Measurements from ENCODE around the gene FOXC2. TPM values are rescaled to one million over a fixed set of nuclear protein-coding genes. Genes with fewer than 3 reads are reported as not detected.

FOXC2 gene
- total and polyA plus RNA-seq, 10 of the 15 experiments (the other 5 are each of a cell fraction or from before 2014, with no cell fraction given), result not detected

- WGBS (ENCODE audit: insufficient coverage, insufficient replicate concordance, low lambda C conversion rate, missing lambda C conversion rate), result 95% methylated on average over 4 of the region's 7 CpGs
- Histone ChIP-seq H2AFZ (ENCODE audit: control insufficient read depth, low read depth, low read length) (no peak overlapping the region), H3K27ac (ENCODE audit: control insufficient read depth, insufficient read depth) (no peak overlapping the region), H3K4me1 (ENCODE audit: control insufficient read depth, insufficient read depth, low read length) (no peaks in the 10 kb centered on the region), H3K27me3 (replicated peaks in 1 of 2; ENCODE audit: control insufficient read depth in 2 of 2, insufficient read depth in 2 of 2, low read length in 1 of 2) (no peaks in the 10 kb centered on the region), H3K4me3 (no peak overlapping the region), H3K79me2 (ENCODE audit: control insufficient read depth, insufficient read depth, low read length) (no peaks in the 10 kb centered on the region), H3K4me2 (ENCODE audit: control insufficient read depth, insufficient read depth) (no peak overlapping the region), H3K9ac (ENCODE audit: control insufficient read depth, insufficient read depth, low read length) (no peak overlapping the region), H4K20me1 (ENCODE audit: control insufficient read depth, insufficient read depth) (no peaks in the 10 kb centered on the region; the same call in 1 of the 2 replicates), H3K9me3 (replicated peaks; ENCODE audit: control insufficient read depth, insufficient read depth, low read length) (no peaks in the 10 kb centered on the region), H3K36me3 (ENCODE audit: control insufficient read depth in 2 of 2, insufficient read depth in 2 of 2, low read length in 1 of 2) (no peaks in the 10 kb centered on the region; a peak in 1 of 4 replicates)
- ChIA-PET CTCF (no interaction called here), POLR2A (interaction anchor here (0.5 kb wide), 1 partner anchor 746 kb away, joined by 3 read pairs; no protein-coding TSS in a partner anchor), RAD21 (ENCODE audit: unreplicated experiment) (no interaction called here), SMC1A (ENCODE audit: uncharacterized antibody, unreplicated experiment) (no interaction called here)
- intact Hi-C loops (cut with micrococcal nuclease; ENCODE audit: unreplicated experiment) (no loop called here), in situ Hi-C loops (cut with MboI) (no loop called here)
- DNase-seq (ENCODE audit: low read depth, low spot score) (no peak), FAIRE-seq (no peak), ATAC-seq (no peak)
- no TSS peak for BruUV-seq (replicated peaks)
- TF ChIP-seq RAD51 (IDR thresholded peaks at IDR 0.05) (no peak), ZNF622 (IDR thresholded peaks at IDR 0.05) (no peak), NR2C1 (IDR thresholded peaks at IDR 0.05) (no peak), ZNF384 (IDR thresholded peaks at IDR 0.05; ENCODE audit: borderline replicate concordance, low read depth, low read length) (no peak), USF2 (IDR thresholded peaks at IDR 0.05; ENCODE audit: borderline replicate concordance, low read depth, low read length) (no peak), SUZ12 (IDR thresholded peaks at IDR 0.05; ENCODE audit: unreplicated experiment) (no peak), IRF4 (IDR thresholded peaks at IDR 0.05; ENCODE audit: low read depth, low read length) (no peak), ATF2 (IDR thresholded peaks at IDR 0.05; ENCODE audit: low read length) (no peak), GATAD2B (conservative IDR thresholded peaks at IDR 0.05; ENCODE audit: low read depth) (no peak), IKZF2 (IDR thresholded peaks at IDR 0.05) (no peak), ZNF592 (IDR thresholded peaks at IDR 0.05) (no peak), RUNX3 (IDR thresholded peaks at IDR 0.05; ENCODE audit: low read length) (no peak), CUX1 (IDR thresholded peaks at IDR 0.05; ENCODE audit: insufficient replicate concordance, low read depth, low read length) (no peak)
These were observed 35.5 kb upstream of the FOXC2 start for GRCh38 chr16:86531191-86531545.
